ENCODE data around the gene SLC25A21. TPM values are rescaled to one million over a fixed set of nuclear protein-coding genes. Genes with fewer than 3 reads are reported as not detected.

SLC25A21 gene
- total RNA-seq, 4 donors from 2014 or later, result 0.67 to 2.1 (median 0.91) TPM

- peaks cover 0 to 13% (median 0%) of the 10 kb centered on the region in 3 donors for H3K4me1 ChIP-seq
- no peak overlapping the region for H3K27ac ChIP-seq
- H3K9me3 ChIP-seq, result no peaks in the 10 kb centered on the region
- no peak overlapping the region for H3K4me3 ChIP-seq
- WGBS, 2 donors, result 74 to 82% methylated on average over 3 of the region's 3 CpGs
- intact Hi-C loops (cut with DNase I), result loop anchor here (10.0 kb wide), 1 partner anchor 180 kb away; no protein-coding TSS in a partner anchor
- no peak for DNase-seq
- TF ChIP-seq POLR2A (IDR thresholded peaks at IDR 0.05), result no peak
- TF ChIP-seq CTCF (IDR thresholded peaks at IDR 0.05), result peak in 2 of 6 experiments; percentile 26 to 41
- no peaks in the 10 kb centered on the region for H3K36me3 ChIP-seq
- no peaks in the 10 kb centered on the region for H3K27me3 ChIP-seq
Observed at GRCh38 chr14:37124614-37125013, 47.8 kb downstream of the SLC25A21 start.

DNA sequence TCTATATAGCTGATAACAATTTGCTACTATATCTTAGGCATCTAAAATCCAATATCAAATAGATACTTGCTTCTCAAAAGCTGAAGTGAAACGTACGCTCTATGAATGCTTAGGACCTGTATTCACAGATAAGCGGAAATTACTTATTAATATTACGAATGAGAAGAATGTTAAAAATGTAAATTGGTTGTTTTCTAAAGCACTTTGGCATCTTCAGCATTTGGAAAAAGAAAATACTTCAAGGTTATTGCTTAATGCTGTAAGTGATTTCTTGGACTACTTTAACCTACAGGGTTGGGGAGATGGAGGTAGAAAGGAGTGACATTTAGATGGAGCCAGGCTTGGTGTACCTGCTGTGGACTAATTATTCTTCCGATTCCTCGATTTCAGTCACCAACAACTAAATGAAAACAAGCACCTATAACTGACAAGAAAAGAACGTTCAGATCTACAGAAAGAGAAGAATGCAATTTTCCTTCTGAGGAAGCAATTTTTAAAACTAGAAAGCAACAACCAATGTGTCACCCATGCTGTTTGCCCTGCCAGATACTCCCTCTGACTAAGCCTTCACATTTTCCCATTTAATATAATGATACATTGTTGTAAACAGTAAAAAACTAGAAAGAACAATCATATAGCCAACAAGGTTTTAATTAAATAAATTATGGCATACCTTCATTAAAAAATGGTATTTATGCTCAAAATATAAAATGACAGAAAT, 49.3 kb downstream of the SLC25A21 start:
- 82 to 83% methylated on average over 7 of the region's 7 CpGs for WGBS, 2 donors
- peaks cover 0 to 10% (median 8%) of the 10 kb centered on the region in 3 donors for H3K9me3 ChIP-seq
- no peak for DNase-seq

GRCh38 chr14:37122288-37122687, 50.1 kb downstream of the SLC25A21 start:
- Histone ChIP-seq H3K9me3 (peaks cover 0 to 12% (median 10%) of the 10 kb centered on the region in 3 donors), H3K4me3 (no peak overlapping the region), H3K4me1 (peaks cover 0 to 18% (median 0%) of the 10 kb centered on the region in 3 donors), H3K27me3 (no peaks in the 10 kb centered on the region), H3K36me3 (no peaks in the 10 kb centered on the region), H3K27ac (peak overlapping the region in 1 of 4 donors; percentile 30)
- 30 to 43% methylated on average over 3 of the region's 3 CpGs for WGBS, 2 donors
- intact Hi-C loops (cut with DNase I), result loop anchor here (10.0 kb wide), 1 partner anchor 177 kb away; no protein-coding TSS in a partner anchor
- no peak for TF ChIP-seq POLR2A (IDR thresholded peaks at IDR 0.05)
- DNase-seq, result no peak

More for the DNA sequence above, 49.3 kb downstream of the SLC25A21 start:
- H3K36me3 ChIP-seq, result no peaks in the 10 kb centered on the region
- peaks cover 0 to 13% (median 0%) of the 10 kb centered on the region in 3 donors for H3K4me1 ChIP-seq
- H3K27me3 ChIP-seq, result no peaks in the 10 kb centered on the region
- no peak for TF ChIP-seq CTCF (IDR thresholded peaks at IDR 0.05)
- no peak overlapping the region for H3K27ac ChIP-seq
- H3K4me3 ChIP-seq, result no peak overlapping the region
- intact Hi-C loops (cut with DNase I), result loop anchor here (10.0 kb wide), 1 partner anchor 178 kb away; no protein-coding TSS in a partner anchor

DNA sequence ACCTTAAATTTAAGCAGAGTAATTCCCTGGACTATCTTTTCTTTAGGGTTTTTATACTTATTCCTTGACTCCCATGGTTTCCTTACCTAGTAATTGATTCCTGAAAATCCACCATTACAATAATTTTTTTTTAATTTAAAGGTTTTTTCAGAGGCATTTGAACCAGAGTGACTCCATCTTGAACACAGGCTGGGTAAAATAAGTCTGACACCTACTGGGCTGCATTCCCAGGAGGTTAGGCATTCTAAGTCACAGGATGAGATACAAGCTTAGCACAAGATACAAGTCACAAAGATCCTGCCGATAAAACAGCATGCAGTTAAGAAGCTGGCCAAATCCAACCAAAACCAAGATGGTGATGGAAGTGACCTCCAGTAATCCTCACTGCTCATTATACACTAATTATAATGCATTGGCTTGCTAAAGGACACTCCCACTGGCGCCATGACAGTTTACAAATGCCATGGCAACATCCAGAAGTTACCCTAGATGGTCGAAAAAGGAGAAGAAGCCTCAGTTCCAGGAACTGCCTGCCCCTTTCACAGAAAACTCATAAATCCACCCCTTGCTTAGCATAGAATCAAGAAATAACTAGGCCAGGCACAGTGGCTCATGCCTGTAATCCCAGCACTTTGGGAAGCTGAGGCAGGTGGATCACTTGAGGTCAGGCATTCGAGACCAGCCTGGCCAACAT, 53.6 kb downstream of the SLC25A21 start:
- intact Hi-C loops (cut with DNase I), result no loop called here
- 67 to 82% methylated on average over 4 of the region's 4 CpGs for WGBS, 2 donors
- H3K27me3 ChIP-seq, result no peaks in the 10 kb centered on the region
- TF ChIP-seq CTCF (IDR thresholded peaks at IDR 0.05) (no peak), POLR2A (IDR thresholded peaks at IDR 0.05) (no peak)
- no peak overlapping the region for H3K4me3 ChIP-seq
- peaks cover 0 to 12% (median 10%) of the 10 kb centered on the region in 3 donors for H3K9me3 ChIP-seq
- no peak overlapping the region for H3K27ac ChIP-seq
- H3K4me1 ChIP-seq, result peaks cover 0 to 32% (median 3%) of the 10 kb centered on the region in 3 donors
- no peak for DNase-seq
- H3K36me3 ChIP-seq, result no peaks in the 10 kb centered on the region

GRCh38 chr14:37116933-37117849, 55.2 kb downstream of the SLC25A21 start:
- Histone ChIP-seq H3K4me1 (peaks cover 0 to 27% (median 3%) of the 10 kb centered on the region in 3 donors), H3K27ac (peak overlapping the region in 3 of 4 donors; percentile 56 to 81 (median 77)), H3K36me3 (no peaks in the 10 kb centered on the region), H3K4me3 (no peak overlapping the region), H3K9me3 (peaks cover 0 to 12% (median 10%) of the 10 kb centered on the region in 3 donors), H3K27me3 (no peaks in the 10 kb centered on the region)
- 27 to 44% methylated on average over 5 of the region's 5 CpGs for WGBS, 2 donors
- DNase-seq, result no peak
- no peak for TF ChIP-seq POLR2A (IDR thresholded peaks at IDR 0.05)
- TF ChIP-seq CTCF (IDR thresholded peaks at IDR 0.05), result peak in 5 of 6 experiments; percentile 18 to 68 (median 43)
- intact Hi-C loops (cut with DNase I), result no loop called here

All from esophagus squamous epithelium (tissue), 5 donors.